NOMO-1 (cell line): ENCODE results near the gene SORL1.
"Not testable (repeated sequence)": the region's sequence is repeated elsewhere in the genome, so short reads cannot be mapped to it uniquely, and the experiment has no call there.

Experiments
- DNase-seq, 2 experiments: peaks; one replicate each; lab custom pipeline; 2025; ENCODE audit not compliant: unreplicated experiment in 2 of 2; lab: John Stamatoyannopoulos, UW

SORL1 gene

GRCh38 chr11:121497176-121497998, 45.3 kb downstream of the SORL1 start:
- no peak for DNase-seq

GRCh38 chr11:121499405-121499804, 47.3 kb downstream of the SORL1 start:
- no peak for DNase-seq

- no peak for DNase-seq
These were observed 48.2 kb downstream of the SORL1 start for GRCh38 chr11:121500275-121500674.

- no peak for DNase-seq
These were observed 48.6 kb downstream of the SORL1 start for GRCh38 chr11:121500717-121501116.

- DNase-seq = peak; percentile 35 to 92
These were observed 50.9 kb downstream of the SORL1 start for GRCh38 chr11:121503051-121503450.

DNA sequence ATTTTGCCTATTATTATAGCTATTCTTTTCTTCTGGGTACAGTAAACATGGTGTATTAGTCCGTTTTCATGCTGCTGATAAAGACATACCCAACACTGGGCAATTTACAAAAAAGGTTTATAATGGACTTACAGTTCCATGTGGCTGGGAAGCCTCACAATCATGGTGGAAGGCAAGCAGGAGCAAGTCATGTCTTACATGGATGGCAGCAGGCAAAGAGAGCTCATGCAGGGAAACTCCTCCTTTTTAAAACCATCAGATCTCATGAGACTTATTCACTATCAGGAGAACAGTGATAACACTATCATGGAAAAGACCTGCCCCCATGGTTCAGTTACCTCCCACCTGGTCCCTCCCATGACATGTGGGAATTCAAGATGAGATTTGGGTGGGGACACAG, 54.1 kb downstream of the SORL1 start:
- not testable (repeated sequence) for DNase-seq

GRCh38 chr11:121508449-121508848, 56.3 kb downstream of the SORL1 start:
- DNase-seq = no peak

DNA sequence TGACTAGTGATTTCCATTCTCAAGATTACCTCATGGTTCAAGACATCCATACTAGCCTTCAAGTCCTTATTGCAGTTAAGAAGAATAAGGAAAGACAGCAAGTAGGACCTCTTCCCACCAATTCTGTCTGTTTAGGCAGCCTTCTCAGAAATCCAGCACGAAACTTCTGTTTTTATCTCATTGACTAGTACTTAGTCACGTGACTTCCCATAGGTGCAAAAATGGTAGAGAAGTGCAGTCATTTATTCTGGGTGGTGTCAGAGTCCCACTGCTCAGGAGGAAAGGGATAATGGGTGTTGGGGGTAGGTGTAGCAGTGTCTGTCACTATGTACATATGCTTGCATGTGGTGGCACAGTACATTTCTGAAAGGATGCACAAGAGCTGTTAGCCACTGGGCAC, 58.3 kb downstream of the SORL1 start:
- DNase-seq = no peak

DNA sequence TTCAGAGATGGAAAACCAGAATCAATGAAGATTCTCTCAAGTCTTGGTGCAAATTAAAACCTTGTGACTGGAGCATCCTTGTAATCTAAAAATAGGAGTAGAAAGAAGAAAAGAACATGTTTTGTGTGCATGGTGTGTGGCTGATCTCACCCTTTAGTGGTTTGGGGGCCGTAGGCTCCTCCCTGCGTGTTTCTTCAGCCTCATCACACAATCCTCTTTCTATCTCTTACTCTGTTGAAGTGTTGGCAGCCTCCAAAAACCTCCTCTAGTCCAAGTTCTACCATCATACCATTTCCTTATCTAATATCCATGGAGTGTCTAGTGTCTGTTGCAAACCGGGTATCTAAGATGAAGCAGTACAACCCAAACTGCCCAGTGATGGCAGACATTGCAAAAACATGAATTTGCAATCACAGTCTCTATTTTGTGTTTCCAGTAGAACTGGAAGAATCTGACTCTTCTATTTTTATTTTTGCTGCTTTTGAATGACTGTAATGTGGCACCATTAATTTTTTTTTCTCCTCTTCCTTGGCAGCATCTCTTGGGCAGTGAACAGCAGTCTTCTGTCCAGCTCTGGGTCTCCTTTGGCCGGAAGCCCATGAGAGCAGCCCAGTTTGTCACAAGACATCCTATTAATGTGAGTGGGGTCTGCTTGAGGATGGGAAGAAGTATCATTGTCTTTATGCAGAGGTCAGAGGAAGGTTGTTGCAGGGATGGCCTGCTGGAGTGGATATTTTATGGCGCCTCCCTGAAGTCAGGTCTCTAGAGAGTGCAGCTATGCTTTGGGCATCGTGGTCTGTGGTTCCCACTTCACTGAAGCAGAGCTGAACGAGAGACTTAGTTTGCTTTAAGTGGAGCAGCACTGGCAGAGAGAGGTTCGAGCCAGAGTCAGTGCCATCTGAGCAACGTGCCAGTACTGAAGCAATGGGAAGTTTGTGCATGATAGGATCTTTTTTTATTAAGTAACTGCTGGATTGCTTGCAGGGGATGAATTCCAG, 60.7 kb downstream of the SORL1 start:
- no peak for DNase-seq

- DNase-seq = no peak
These were observed 61.7 kb downstream of the SORL1 start for GRCh38 chr11:121513807-121514206.

DNA sequence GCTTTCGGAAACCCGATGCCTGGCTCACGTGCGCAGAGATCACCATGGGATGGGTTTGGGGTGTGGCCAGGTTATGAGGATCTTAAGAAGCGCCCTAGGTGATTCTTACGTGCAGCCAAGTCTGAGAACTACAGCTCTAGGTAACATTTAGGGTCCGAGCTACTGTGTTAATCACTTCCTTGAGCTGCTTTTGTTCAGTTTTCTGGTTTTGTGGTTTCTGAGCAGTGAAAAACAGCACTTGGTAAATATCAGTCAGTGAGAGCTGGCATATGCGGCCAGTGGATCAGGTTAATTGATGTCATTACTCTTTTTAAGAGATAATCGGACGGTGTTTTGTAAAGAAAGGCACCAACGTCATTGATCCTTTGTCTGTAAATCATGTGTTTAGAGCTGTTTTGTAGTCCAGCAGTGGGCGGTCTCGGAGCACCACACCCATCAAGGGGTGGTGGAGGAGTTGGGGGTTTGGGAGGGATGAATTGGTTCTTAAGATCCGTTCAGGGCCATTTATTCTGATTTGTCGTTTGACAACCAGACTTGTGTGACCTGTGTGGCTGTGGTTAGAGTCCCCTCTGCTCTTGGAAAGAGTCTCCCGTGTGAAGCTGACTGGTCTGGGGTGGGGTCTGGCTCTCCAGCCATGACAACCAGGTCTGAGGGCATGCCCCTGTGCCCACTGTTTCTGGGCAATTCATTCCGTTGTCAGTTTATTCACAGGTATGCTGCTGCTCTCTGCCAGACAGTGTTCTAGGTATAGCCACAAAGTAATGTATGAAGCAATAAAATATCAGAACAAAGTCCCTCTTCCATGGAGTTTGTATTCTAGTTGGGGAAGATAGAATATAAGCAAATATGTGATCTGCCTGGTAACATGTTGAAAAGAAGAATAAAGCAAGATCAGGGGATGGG, 62.6 kb downstream of the SORL1 start:
- DNase-seq = no peak

- no peak for DNase-seq
These were observed 63.2 kb downstream of the SORL1 start for GRCh38 chr11:121515335-121515671.

DNA sequence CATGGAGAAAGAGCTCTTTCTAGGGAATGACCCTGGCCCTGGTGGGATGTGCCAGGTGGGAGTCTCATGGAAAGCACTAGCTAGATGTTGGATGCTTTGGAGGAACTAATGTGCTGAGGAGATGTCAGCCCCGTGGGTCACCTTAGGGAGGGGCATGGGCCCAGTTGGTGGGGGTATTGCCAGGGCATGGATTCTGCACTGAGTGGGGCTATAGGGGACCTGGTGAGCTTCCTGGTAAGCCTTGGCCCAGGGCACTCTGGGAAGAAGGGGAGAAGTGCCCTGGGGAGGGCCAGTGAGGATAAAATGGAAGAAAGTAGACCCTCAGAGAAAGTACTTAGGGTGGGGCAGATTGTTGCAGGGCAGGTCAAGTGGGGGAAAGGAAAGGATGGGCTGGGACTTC, 65.9 kb downstream of the SORL1 start:
- DNase-seq = no peak

DNA sequence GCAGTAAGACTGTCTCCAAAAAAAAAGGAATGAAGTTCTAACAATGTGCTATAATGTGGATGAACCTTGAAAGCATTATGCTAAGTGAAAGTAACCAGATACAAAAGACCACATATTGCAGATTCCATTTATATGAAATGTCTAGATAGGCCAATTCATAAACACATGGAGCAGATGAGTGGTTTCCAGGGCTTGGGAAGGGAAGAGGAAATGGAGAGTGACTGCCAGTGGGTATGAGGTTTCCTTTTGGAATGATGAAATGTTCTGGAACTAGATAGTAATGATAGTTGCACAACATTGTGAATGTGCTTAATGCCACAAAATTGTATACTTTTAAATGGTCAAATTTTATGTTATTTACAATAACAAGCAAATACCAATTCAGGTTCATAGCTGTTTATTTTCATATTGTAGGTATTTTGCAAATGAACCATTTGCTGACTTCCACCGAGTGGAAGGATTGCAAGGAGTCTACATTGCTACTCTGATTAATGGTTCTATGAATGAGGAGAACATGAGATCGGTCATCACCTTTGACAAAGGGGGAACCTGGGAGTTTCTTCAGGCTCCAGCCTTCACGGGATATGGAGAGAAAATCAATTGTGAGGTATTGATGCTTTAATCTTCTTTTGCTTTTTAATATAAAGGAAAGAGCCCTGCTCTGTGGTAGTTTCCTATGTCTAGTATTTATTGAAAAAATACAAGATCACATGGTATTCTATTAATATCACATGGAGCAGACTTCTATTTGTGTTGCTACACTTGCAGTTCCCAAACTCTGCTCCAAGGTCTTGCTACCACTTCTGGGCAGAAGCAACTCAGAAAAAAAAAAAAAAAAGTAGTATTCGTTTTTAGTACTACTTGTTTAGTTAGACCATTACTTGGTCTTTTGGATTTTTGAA, 68.4 kb downstream of the SORL1 start:
- DNase-seq = no peak

- DNase-seq = peak; percentile 53 to 85
These were observed 69.3 kb downstream of the SORL1 start for GRCh38 chr11:121521145-121522042.

- DNase-seq = no peak
These were observed 70.2 kb downstream of the SORL1 start for GRCh38 chr11:121522043-121522941.

DNA sequence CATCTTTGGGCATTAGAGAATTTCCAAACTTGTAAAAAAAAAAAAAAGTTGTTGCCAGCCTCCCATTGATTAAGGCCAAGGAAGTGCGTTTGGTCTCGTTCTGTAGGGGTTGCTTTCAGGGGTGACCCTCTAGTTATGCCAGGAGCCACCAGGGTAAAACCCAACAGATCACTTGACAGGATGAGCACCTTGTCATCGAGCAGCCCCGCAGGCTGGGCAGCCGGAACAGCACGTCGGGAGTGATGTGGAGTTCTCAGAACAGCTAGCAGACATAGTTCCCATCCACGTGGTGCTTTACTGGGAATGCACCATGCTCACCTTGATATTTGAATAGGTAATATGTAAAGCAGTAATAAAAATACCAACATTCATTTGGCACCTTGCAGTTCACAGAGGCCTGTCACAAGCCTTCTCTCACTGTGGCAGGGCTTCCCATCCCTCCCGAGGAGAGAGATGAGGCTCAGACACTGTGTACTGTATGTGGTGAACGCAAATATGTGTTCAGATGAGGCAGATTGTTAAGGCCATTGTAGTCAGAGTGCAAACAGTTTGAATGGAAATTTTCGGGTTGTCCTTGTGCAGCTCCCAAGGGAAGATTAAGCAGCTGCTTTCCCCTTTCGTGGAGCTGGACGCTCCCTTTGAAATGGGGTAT, 71.6 kb downstream of the SORL1 start:
- no peak for DNase-seq
